A673 (cell line): ENCODE data around the gene GOSR2.

Source experiments
- EZH2 ChIP-seq: fragments of 200-600 bp; sonication (generic); IDR thresholded peaks from 2 replicates; pipeline ENCODE4 v1.6.1; 2017; ENCODE audit warnings: borderline replicate concordance, low read depth, mild to moderate bottlenecking, mixed read lengths, antibody characterized with exemption, low read length; ENCODE audit not compliant: poor library complexity, severe bottlenecking
- TF ChIP-seq, protein P1 (sequence below): fragments of 300-800, 200-600 bp; sonication (generic); conservative IDR thresholded peaks from 2 replicates; pipeline ENCODE4 v1.5.1; 2017; ENCODE audit warnings: low read depth, mild to moderate bottlenecking, antibody characterized with exemption, low read length, moderate library complexity, mixed read lengths

DNA sequence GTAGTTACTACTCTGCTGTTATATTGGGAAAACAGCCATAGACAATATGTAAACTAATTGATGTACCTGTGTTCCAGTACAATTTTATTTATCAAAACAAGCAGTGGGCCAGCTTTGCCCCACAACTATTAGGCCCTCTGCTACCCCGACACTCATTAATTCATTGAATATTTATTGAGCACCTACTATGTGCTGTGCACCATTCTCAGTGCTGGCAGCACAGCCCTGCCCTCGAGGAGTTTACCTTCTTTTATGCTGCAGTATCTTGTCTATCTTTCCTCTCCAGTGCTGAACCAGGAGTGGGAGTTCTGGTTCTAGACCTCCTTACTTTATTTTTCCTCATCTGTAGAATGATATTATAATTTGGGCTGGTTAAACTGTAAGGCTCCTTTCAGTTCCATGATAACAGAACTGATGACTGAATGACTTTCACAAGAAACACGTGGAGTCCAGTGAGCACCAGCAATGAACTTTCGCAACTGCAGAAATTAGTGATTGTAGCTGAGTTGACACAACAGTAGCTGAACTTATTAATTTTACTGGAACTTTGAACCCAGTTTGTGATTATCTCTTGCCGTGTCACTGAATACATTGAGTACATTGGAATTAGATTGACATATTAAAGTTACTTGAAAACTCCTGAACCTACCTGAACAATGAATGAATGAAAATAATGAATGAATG lies 2.4 kb downstream of the GOSR2 start:
- TF ChIP-seq, protein P1, sequence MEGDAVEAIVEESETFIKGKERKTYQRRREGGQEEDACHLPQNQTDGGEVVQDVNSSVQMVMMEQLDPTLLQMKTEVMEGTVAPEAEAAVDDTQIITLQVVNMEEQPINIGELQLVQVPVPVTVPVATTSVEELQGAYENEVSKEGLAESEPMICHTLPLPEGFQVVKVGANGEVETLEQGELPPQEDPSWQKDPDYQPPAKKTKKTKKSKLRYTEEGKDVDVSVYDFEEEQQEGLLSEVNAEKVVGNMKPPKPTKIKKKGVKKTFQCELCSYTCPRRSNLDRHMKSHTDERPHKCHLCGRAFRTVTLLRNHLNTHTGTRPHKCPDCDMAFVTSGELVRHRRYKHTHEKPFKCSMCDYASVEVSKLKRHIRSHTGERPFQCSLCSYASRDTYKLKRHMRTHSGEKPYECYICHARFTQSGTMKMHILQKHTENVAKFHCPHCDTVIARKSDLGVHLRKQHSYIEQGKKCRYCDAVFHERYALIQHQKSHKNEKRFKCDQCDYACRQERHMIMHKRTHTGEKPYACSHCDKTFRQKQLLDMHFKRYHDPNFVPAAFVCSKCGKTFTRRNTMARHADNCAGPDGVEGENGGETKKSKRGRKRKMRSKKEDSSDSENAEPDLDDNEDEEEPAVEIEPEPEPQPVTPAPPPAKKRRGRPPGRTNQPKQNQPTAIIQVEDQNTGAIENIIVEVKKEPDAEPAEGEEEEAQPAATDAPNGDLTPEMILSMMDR: no peak
- no peak for TF ChIP-seq EZH2
